OCI-LY1 (cell line): ENCODE results near the gene RPP14.
A peak's percentile ranks its signal among the peaks of the same experiment; 100 is the strongest.

Source experiments
- H2AFZ ChIP-seq: fragments of 200-600 bp; sonication (generic), shearing (Covaris generic); 2 replicates; pipeline ENCODE4 v1.6.0; 2014; ENCODE audit warnings: antibody characterized with exemption, mild to moderate bottlenecking, low read length
- H3F3A ChIP-seq: fragments of 200-600 bp; sonication (generic), shearing (Covaris generic); 2 replicates; pipeline ENCODE4 v1.6.0; 2014; ENCODE audit warnings: mild to moderate bottlenecking, antibody characterized with exemption, low read length, moderate library complexity; ENCODE audit not compliant: insufficient read depth
- H3K27ac ChIP-seq: fragments of 200-600 bp; sonication (generic); 2 replicates; pipeline ENCODE4 v1.5.1; 2014; ENCODE audit warnings: low read length, mixed run types, mild to moderate bottlenecking, low read depth; ENCODE audit not compliant: poor library complexity, severe bottlenecking
- H3K27me3 ChIP-seq: fragments of 200-600 bp; sonication (generic); 2 replicates; pipeline ENCODE4 v1.6.0; 2014; ENCODE audit warnings: antibody characterized with exemption, mild to moderate bottlenecking, low read length, moderate library complexity; ENCODE audit not compliant: insufficient read depth
- H3K36me3 ChIP-seq: fragments of 200-600 bp; sonication (generic); 2 replicates; pipeline ENCODE4 v1.6.1; 2014; ENCODE audit warnings: mild to moderate bottlenecking, antibody characterized with exemption, low read length, moderate library complexity, mixed read lengths; ENCODE audit not compliant: insufficient read depth
- H3K4me1 ChIP-seq: fragments of 200-600 bp; sonication (generic); 2 replicates; pipeline ENCODE4 v1.5.1; 2014; ENCODE audit warnings: mild to moderate bottlenecking, low read length, moderate library complexity; ENCODE audit not compliant: insufficient read depth, severe bottlenecking
- H3K4me2 ChIP-seq: fragments of 200-600 bp; sonication (generic), shearing (Covaris generic); 2 replicates; pipeline ENCODE4 v1.6.1; 2014; ENCODE audit warnings: low read length
- H3K4me3 ChIP-seq: fragments of 200-600 bp; sonication (generic); 2 replicates; pipeline ENCODE4 v1.5.1; 2014; ENCODE audit warnings: low read length, low read depth, mild to moderate bottlenecking, mixed read lengths; ENCODE audit not compliant: poor library complexity, severe bottlenecking
- H3K79me2 ChIP-seq: fragments of 200-600 bp; shearing (Covaris generic); 2 replicates; pipeline ENCODE4 v1.6.1; 2016; ENCODE audit warnings: mixed run types, low read length, mixed read lengths; ENCODE audit not compliant: insufficient read depth
- H3K9ac ChIP-seq: fragments of 200-600 bp; sonication (generic), shearing (Covaris generic); 2 replicates; pipeline ENCODE4 v1.6.1; 2014; ENCODE audit warnings: mild to moderate bottlenecking, low read length, mixed read lengths
- H3K9me2 ChIP-seq: fragments of 200-600 bp; sonication (generic), shearing (Covaris generic); 2 replicates; pipeline ENCODE4 v1.6.1; 2014; ENCODE audit warnings: low read depth, mild to moderate bottlenecking, low read length, mixed read lengths
- H3K9me3 ChIP-seq: fragments of 200-600 bp; shearing (Covaris generic); 2 replicates; pipeline ENCODE4 v1.6.1; 2014; ENCODE audit warnings: low read length, mixed read lengths
- H4K20me1 ChIP-seq: fragments of 200-600 bp; sonication (generic), shearing (Covaris generic); 2 replicates; pipeline ENCODE4 v1.6.0; 2016; ENCODE audit warnings: mild to moderate bottlenecking, low read length; ENCODE audit not compliant: insufficient read depth
- CTCF ChIP-seq: fragments of 200-600 bp; sonication (generic), shearing (Covaris generic); IDR thresholded peaks from 2 replicates; pipeline ENCODE4 v1.5.1; 2017; ENCODE audit warnings: mild to moderate bottlenecking, antibody characterized with exemption, low read length, moderate library complexity, mixed read lengths
- EZH2 ChIP-seq: fragments of 200-600 bp; sonication (generic), shearing (Covaris generic); IDR thresholded peaks from 2 replicates; pipeline ENCODE4 v1.8.0; 2017; ENCODE audit warnings: borderline replicate concordance, mixed run types, mild to moderate bottlenecking, antibody characterized with exemption, low read length, moderate library complexity, mixed read lengths

Gene RPP14

GRCh38 chr3:58334013-58334321 lies 27.9 kb downstream of the RPP14 start:
- Histone ChIP-seq H3K9me2 (no peaks in the 10 kb centered on the region), H2AFZ (no peak overlapping the region), H3K9me3 (no peaks in the 10 kb centered on the region), H3K4me3 (peak overlapping the region; percentile 98), H3K4me2 (peak overlapping the region; percentile 95), H3K79me2 (peaks cover 61% of the 10 kb centered on the region), H3K27me3 (no peaks in the 10 kb centered on the region), H3K9ac (peak overlapping the region; percentile 86), H3K27ac (peak overlapping the region; percentile 92), H3F3A (peaks cover 4% of the 10 kb centered on the region; the same call in 1 of the 2 replicates), H3K4me1 (peaks cover 64% of the 10 kb centered on the region), H4K20me1 (no peaks in the 10 kb centered on the region), H3K36me3 (peaks cover 36% of the 10 kb centered on the region)
- TF ChIP-seq EZH2 (no peak), CTCF (no peak)

GRCh38 chr3:58334506-58334884 lies 28.4 kb downstream of the RPP14 start:
- H2AFZ ChIP-seq, result no peak overlapping the region
- peaks cover 69% of the 10 kb centered on the region for H3K4me1 ChIP-seq
- no peaks in the 10 kb centered on the region; the same call in 1 of the 2 replicates for H3F3A ChIP-seq
- peak overlapping the region; percentile 98 for H3K4me3 ChIP-seq
- peaks cover 41% of the 10 kb centered on the region for H3K36me3 ChIP-seq
- H3K79me2 ChIP-seq, result peaks cover 67% of the 10 kb centered on the region
- H4K20me1 ChIP-seq, result no peaks in the 10 kb centered on the region
- H3K9ac ChIP-seq, result peak overlapping the region; percentile 86
- no peaks in the 10 kb centered on the region for H3K9me3 ChIP-seq
- H3K4me2 ChIP-seq, result peak overlapping the region; percentile 95
- TF ChIP-seq EZH2, result no peak
- TF ChIP-seq CTCF, result no peak
- no peaks in the 10 kb centered on the region for H3K9me2 ChIP-seq
- H3K27me3 ChIP-seq, result no peaks in the 10 kb centered on the region
- H3K27ac ChIP-seq, result peak overlapping the region; percentile 92

GRCh38 chr3:58335652-58335947 lies 29.6 kb downstream of the RPP14 start:
- Histone ChIP-seq H3K9ac (peak overlapping the region; percentile 86), H3K9me2 (no peaks in the 10 kb centered on the region), H3K4me3 (peak overlapping the region; percentile 98), H3K4me1 (peaks cover 74% of the 10 kb centered on the region), H2AFZ (no peak overlapping the region), H3F3A (no peaks in the 10 kb centered on the region), H3K9me3 (no peaks in the 10 kb centered on the region), H3K27ac (peak overlapping the region; percentile 92), H4K20me1 (no peaks in the 10 kb centered on the region), H3K36me3 (peaks cover 52% of the 10 kb centered on the region), H3K27me3 (no peaks in the 10 kb centered on the region), H3K4me2 (peak overlapping the region; percentile 95), H3K79me2 (peaks cover 71% of the 10 kb centered on the region)
- TF ChIP-seq EZH2 (no peak), CTCF (no peak)
